A673 (cell line): ENCODE data around the gene ARHGAP24.

Experiments
- CTCF ChIP-seq: fragments of 300-800, 200-600 bp; sonication (generic); conservative IDR thresholded peaks from 2 replicates; pipeline ENCODE4 v1.5.1; 2017; ENCODE audit warnings: low read depth, mild to moderate bottlenecking, antibody characterized with exemption, low read length, moderate library complexity, mixed read lengths
- EZH2 ChIP-seq: fragments of 200-600 bp; sonication (generic); IDR thresholded peaks from 2 replicates; pipeline ENCODE4 v1.6.1; 2017; ENCODE audit warnings: borderline replicate concordance, low read depth, mild to moderate bottlenecking, mixed read lengths, antibody characterized with exemption, low read length; ENCODE audit not compliant: poor library complexity, severe bottlenecking

DNA sequence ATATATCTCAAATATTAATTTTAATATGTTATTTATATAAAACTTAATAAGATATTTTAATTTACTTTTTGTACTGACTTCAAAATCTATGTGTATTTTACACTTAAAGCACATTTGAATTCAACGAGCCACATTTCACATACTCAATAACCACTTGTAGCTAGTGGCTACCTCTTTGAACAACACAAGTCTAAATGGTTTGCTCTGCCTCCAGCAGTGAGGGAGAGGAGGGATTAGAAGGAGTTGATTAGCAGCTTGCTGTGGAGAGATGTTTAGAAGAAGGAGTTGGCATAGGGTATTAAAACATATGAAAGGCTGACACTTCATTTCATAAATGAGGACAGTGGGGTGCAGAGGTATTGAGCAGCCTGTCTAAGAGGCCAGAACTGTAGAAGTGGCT lies 124.0 kb downstream of the ARHGAP24 start:
- no peak for TF ChIP-seq CTCF
- TF ChIP-seq EZH2: no peak
